HepG2 (cell line): ENCODE data around the gene FAM83E. TPM values are rescaled to one million over a fixed set of nuclear protein-coding genes. Genes with fewer than 3 reads are reported as not detected.
A peak's percentile ranks its signal among the peaks of the same experiment; 100 is the strongest.

ENCODE experiments used
- ATAC-seq: fragments of 200-7000 bp; cut with Tn5 transposase; 3 replicates; pipeline ENCODE4 v1.9.1; 2020; ENCODE audit warnings: mild to moderate bottlenecking, moderate library complexity
- BruUV-seq: library from RNA; stranded (reverse); fragments of 400-500 nt; replicated peaks from 2 replicates; lab custom pipeline; 2021; lab: Mats Ljungman, UMichigan
- CTCF ChIA-PET: fragments of 300-600 bp; formaldehyde crosslinking; extraction: SDS; loops from one replicate; lab custom pipeline; 2021; ENCODE audit warnings: low total read pairs, inconsistent platforms, low intra/inter-chr PET ratio; lab: Yijun Ruan, JAX
- POLR2A ChIA-PET: fragments of 350-600 bp; sonication (Branson Sonifier 250); formaldehyde crosslinking; loops from one replicate; lab custom pipeline; 2020; ENCODE audit warnings: antibody characterized with exemption, inconsistent platforms; lab: Yijun Ruan, JAX
- DNase-seq: peaks from one replicate; pipeline ENCODE4 v3.0.0-alpha.2; 2015; ENCODE audit warnings: low spot score
- FAIRE-seq: peaks from 3 replicates; lab custom pipeline; 2011; peaks lifted over from hg19 to GRCh38; lab: Jason Lieb, UNC
- H2AFZ ChIP-seq: one replicate; pipeline ENCODE4 v1.6.1; 2011; ENCODE audit warnings: low read length, inconsistent platforms
- H3K27ac ChIP-seq: fragments of 300-600 bp; 3 replicates; pipeline ENCODE4 v1.8.0; 2011; ENCODE audit warnings: mixed run types, mild to moderate bottlenecking, mixed read lengths, low read length, inconsistent platforms; ENCODE audit not compliant: insufficient read depth; ENCODE audit errors: extremely low read length
- H3K27me3 ChIP-seq, 2 experiments: fragments of 200-600 bp in 1 of 2; 2 replicates in 1 of 2; 3 replicates in 1 of 2; pipeline versions ENCODE4 v1.6.0 to v1.8.0; 2011; ENCODE audit warnings: low read length in 2 of 2, mild to moderate bottlenecking in 2 of 2, moderate library complexity in 2 of 2, inconsistent platforms in 1 of 2; ENCODE audit not compliant: insufficient read depth in 2 of 2, control insufficient read depth in 1 of 2
- H3K36me3 ChIP-seq, 2 experiments: fragments of 200-600 bp in 1 of 2; replicated peaks in 1 of 2; 2 replicates in 1 of 2; 3 replicates in 1 of 2; pipeline versions ENCODE4 v1.5.1 to v1.8.0; 2011; ENCODE audit warnings: low read length in 2 of 2, inconsistent platforms in 1 of 2; ENCODE audit not compliant: insufficient read depth in 2 of 2, control insufficient read depth in 1 of 2
- H3K4me1 ChIP-seq: 2 replicates; pipeline ENCODE4 v1.5.1; 2012; ENCODE audit warnings: low read length, inconsistent platforms; ENCODE audit not compliant: insufficient read depth
- H3K4me2 ChIP-seq: 2 replicates; pipeline ENCODE4 v1.6.0; 2011; ENCODE audit warnings: low read depth, low read length, inconsistent platforms
- H3K4me3 ChIP-seq, 3 experiments: fragments of 200-600 bp in 1 of 3; sonication (generic), shearing (Covaris generic) in 1 of 3; replicated peaks in 1 of 3; 2 replicates each; pipeline ENCODE4 v1.5.1; 2011 to 2016; ENCODE audit warnings: low read length in 3 of 3, inconsistent platforms in 2 of 3, low read depth in 2 of 3, mild to moderate bottlenecking in 2 of 3, control low read depth in 1 of 3, mixed read lengths in 1 of 3; ENCODE audit not compliant: insufficient read depth in 1 of 3
- H3K79me2 ChIP-seq: one replicate; pipeline ENCODE4 v1.6.1; 2011; ENCODE audit warnings: low read length, inconsistent platforms; ENCODE audit not compliant: insufficient read depth
- H3K9ac ChIP-seq: 2 replicates; pipeline ENCODE4 v1.6.0; 2011; ENCODE audit warnings: mild to moderate bottlenecking, low read depth, low read length, inconsistent platforms; ENCODE audit not compliant: insufficient read depth
- H3K9me3 ChIP-seq: 2 replicates; pipeline ENCODE4 v1.5.1; 2012; ENCODE audit warnings: mild to moderate bottlenecking, low read length
- H4K20me1 ChIP-seq: 2 replicates; pipeline ENCODE4 v1.6.0; 2011; ENCODE audit warnings: inconsistent platforms, mild to moderate bottlenecking, low read length, moderate library complexity; ENCODE audit not compliant: insufficient read depth
- ADNP ChIP-seq: sonication (generic); formaldehyde crosslinking; IDR thresholded peaks from 2 replicates; pipeline ENCODE4 v1.4.0; 2020; ENCODE audit warnings: missing genetic modification reagents
- ELF4 ChIP-seq: sonication (generic); formaldehyde crosslinking; IDR thresholded peaks from 2 replicates; pipeline ENCODE4 v1.5.0; 2020; ENCODE audit warnings: missing genetic modification reagents, mild to moderate bottlenecking, moderate library complexity, borderline replicate concordance
- MYC ChIP-seq: sonication (generic); formaldehyde crosslinking; IDR thresholded peaks from 2 replicates; pipeline ENCODE4 v1.9.0; 2021; ENCODE audit warnings: missing genetic modification reagents, borderline replicate concordance
- NCOA1 ChIP-seq: sonication (generic); formaldehyde crosslinking; IDR thresholded peaks from 2 replicates; pipeline ENCODE4 v1.9.0; 2021; ENCODE audit warnings: missing genetic modification reagents
- NKX3-1 ChIP-seq: sonication (generic); formaldehyde crosslinking; IDR thresholded peaks from 2 replicates; pipeline ENCODE4 v1.5.0; 2020; ENCODE audit warnings: missing genetic modification reagents
- PAF1 ChIP-seq: IDR thresholded peaks from 2 replicates; pipeline ENCODE4 v1.6.1; 2016; ENCODE audit warnings: missing genetic modification reagents, missing compliant biosample characterization
- PAWR ChIP-seq: sonication (generic); formaldehyde crosslinking; IDR thresholded peaks from 2 replicates; pipeline ENCODE4 v1.4.0; 2020; ENCODE audit warnings: missing genetic modification reagents, mild to moderate bottlenecking, borderline replicate concordance
- POLR2G ChIP-seq: fragments of 200-400 bp; formaldehyde crosslinking; IDR thresholded peaks from 2 replicates; pipeline ENCODE4 v1.6.1; 2018; ENCODE audit warnings: mild to moderate bottlenecking, low read depth, low read length, moderate library complexity
- SAP130 ChIP-seq: IDR thresholded peaks from 2 replicates; pipeline ENCODE4 v1.6.1; 2016; ENCODE audit warnings: low read depth
- SIN3A ChIP-seq: IDR thresholded peaks from 2 replicates; pipeline ENCODE4 v1.6.1; 2011; ENCODE audit warnings: low read depth, mild to moderate bottlenecking, control low read depth, low read length, borderline replicate concordance
- THAP11 ChIP-seq: IDR thresholded peaks from 2 replicates; pipeline ENCODE4 v1.6.1; 2016; ENCODE audit warnings: missing biosample characterization, missing genetic modification reagents
- ZFY ChIP-seq: sonication (generic); formaldehyde crosslinking; IDR thresholded peaks from 2 replicates; pipeline ENCODE4 v1.4.0; 2020; ENCODE audit warnings: missing genetic modification reagents
- ZNF430 ChIP-seq: sonication (generic); formaldehyde crosslinking; IDR thresholded peaks from 2 replicates; pipeline ENCODE4 v1.9.0; 2021; ENCODE audit warnings: mild to moderate bottlenecking, missing genetic modification reagents
- ZNF501 ChIP-seq: sonication (generic); formaldehyde crosslinking; IDR thresholded peaks from 2 replicates; pipeline ENCODE4 v1.5.1; 2020; ENCODE audit warnings: mild to moderate bottlenecking, moderate library complexity, missing genetic modification reagents
- ZNF607 ChIP-seq: sonication (generic); formaldehyde crosslinking; IDR thresholded peaks from 2 replicates; pipeline ENCODE4 v1.5.1; 2020; ENCODE audit warnings: missing genetic modification reagents, mild to moderate bottlenecking, borderline replicate concordance
- ZNF644 ChIP-seq: IDR thresholded peaks from 2 replicates; pipeline ENCODE4 v1.6.1; 2016; ENCODE audit warnings: low read depth
- ZNF781 ChIP-seq: sonication (generic); formaldehyde crosslinking; IDR thresholded peaks from 2 replicates; pipeline ENCODE4 v1.5.1; 2020; ENCODE audit warnings: borderline replicate concordance, mild to moderate bottlenecking, missing genetic modification reagents; ENCODE audit errors: not compliant biosample characterization
- WGBS: methylation state at CpG from one replicate; pipeline ENCODE4 v1.1.6; 2017; ENCODE audit warnings: low lambda C conversion rate; 5-methylcytosine and 5-hydroxymethylcytosine counted together
- in situ Hi-C: cut with HindIII; loops from 2 replicates; pipeline ENCODE4 v1.10.0; 2017; ENCODE audit warnings: low pct_unique_long_range_greater_than_20kb; ENCODE audit not compliant: extremely low pct_ligation_motif_present
- intact Hi-C: fragments of 100-400 bp; cut with micrococcal nuclease; formaldehyde crosslinking; loops from one replicate; pipeline ENCODE4 v1.10.0; 2022; ENCODE audit not compliant: unreplicated experiment
- polyA plus RNA-seq, 8 experiments: library from polyadenylated mRNA; depleted of rRNA in 3 of 8; stranded (reverse) in 7 of 8; unstranded in 1 of 8; fragments of >200 nt; fragmentation: Illumina TruSeq in 4 of 8; extraction: Trizol in 4 of 8; gene quantifications; 2 replicates each; pipeline versions ENCODE4 v1.2.1 to v1.2.3, GENCODE V29; 2011 to 2016; ENCODE audit warnings: low read depth in 4 of 8, missing spikeins in 1 of 8, mixed read lengths in 1 of 8; ENCODE audit not compliant: insufficient read depth in 1 of 8
- total RNA-seq, 5 experiments: library from RNA; depleted of rRNA; stranded (reverse); fragments of >200 nt; fragmentation: Illumina TruSeq; extraction: Trizol; gene quantifications; 2 replicates each; pipeline ENCODE4 v1.2.3, GENCODE V29; 2016; ENCODE audit warnings: low read depth in 1 of 5
- TF ChIP-seq, protein P1 (sequence below): sonication (generic); formaldehyde crosslinking; IDR thresholded peaks from 2 replicates; pipeline ENCODE4 v1.4.0; 2020; ENCODE audit warnings: missing genetic modification reagents
- TF ChIP-seq, protein P2 (sequence below): sonication (generic); formaldehyde crosslinking; IDR thresholded peaks from 2 replicates; pipeline ENCODE4 v1.5.0; 2020; ENCODE audit warnings: mild to moderate bottlenecking, missing genetic modification reagents, borderline replicate concordance
- TF ChIP-seq, protein P3 (sequence below): sonication (generic); IDR thresholded peaks from 2 replicates; pipeline ENCODE4 v1.6.1; 2016; ENCODE audit warnings: low read depth, borderline replicate concordance

Gene FAM83E
- total and polyA plus RNA-seq, 2 of the 13 experiments (the other 11 are each of a cell fraction or from before 2014, with no cell fraction given) = 0.18 to 0.60 TPM

DNA sequence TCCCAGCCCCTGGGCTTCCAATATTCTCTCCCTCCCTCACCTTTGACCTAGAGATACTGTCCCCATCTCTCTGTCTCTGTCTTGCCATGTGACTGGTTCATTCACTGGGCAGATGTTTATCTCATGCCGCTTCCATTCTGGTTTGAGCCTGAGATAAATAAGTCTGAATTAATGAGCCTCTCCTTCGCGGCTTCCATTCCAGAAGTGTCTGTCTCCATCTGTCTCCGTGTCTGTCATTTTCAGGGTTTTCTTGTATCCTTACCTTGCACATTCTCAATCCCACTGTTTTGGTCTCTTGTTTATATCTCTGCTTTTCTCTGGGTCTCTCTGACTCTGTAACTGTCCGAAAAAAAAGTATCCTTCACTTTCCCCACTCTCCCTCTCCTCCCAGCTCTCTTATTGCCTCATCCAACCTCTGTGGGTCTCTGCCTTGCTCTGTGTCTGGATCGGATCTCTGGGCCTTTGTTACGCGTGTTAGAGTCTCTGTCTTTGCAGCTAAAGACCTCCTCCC is 8.7 kb upstream of the FAM83E start:
- POLR2A ChIA-PET = interaction anchor here (0.9 to 1.8 kb wide), 3 partner anchors 11 to 55 kb away, joined by 3 to 15 read pairs (median 3); no protein-coding TSS in a partner anchor
- DNase-seq = no peak
- no peaks in the 10 kb centered on the region for H4K20me1 ChIP-seq
- no peaks in the 10 kb centered on the region for H3K36me3 ChIP-seq
- H3K9me3 ChIP-seq = no peaks in the 10 kb centered on the region
- peaks cover 8% of the 10 kb centered on the region for H3K79me2 ChIP-seq
- WGBS = 75% methylated on average over 8 of the region's 8 CpGs
- BruUV-seq = no TSS peak
- ATAC-seq = no peak
- CTCF ChIA-PET = no interaction called here
- H2AFZ ChIP-seq = no peak overlapping the region
- peak overlapping the region; percentile 70 for H3K4me2 ChIP-seq
- in situ Hi-C loops = no loop called here
- FAIRE-seq = no peak
- peak overlapping the region; percentile 34 to 60 (median 42); a peak in 3 of 6 replicates for H3K4me3 ChIP-seq
- H3K27me3 ChIP-seq = no peaks in the 10 kb centered on the region; a peak in 1 of 5 replicates
- H3K27ac ChIP-seq = peak overlapping the region; percentile 73
- H3K9ac ChIP-seq = peak overlapping the region; percentile 66
- peaks cover 49% of the 10 kb centered on the region for H3K4me1 ChIP-seq
- intact Hi-C loops = no loop called here
- TF ChIP-seq, protein P1, sequence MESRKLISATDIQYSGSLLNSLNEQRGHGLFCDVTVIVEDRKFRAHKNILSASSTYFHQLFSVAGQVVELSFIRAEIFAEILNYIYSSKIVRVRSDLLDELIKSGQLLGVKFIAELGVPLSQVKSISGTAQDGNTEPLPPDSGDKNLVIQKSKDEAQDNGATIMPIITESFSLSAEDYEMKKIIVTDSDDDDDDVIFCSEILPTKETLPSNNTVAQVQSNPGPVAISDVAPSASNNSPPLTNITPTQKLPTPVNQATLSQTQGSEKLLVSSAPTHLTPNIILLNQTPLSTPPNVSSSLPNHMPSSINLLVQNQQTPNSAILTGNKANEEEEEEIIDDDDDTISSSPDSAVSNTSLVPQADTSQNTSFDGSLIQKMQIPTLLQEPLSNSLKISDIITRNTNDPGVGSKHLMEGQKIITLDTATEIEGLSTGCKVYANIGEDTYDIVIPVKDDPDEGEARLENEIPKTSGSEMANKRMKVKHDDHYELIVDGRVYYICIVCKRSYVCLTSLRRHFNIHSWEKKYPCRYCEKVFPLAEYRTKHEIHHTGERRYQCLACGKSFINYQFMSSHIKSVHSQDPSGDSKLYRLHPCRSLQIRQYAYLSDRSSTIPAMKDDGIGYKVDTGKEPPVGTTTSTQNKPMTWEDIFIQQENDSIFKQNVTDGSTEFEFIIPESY (CRISPR knock-in tag) = no peak
- TF ChIP-seq ZNF644 = no peak
- TF ChIP-seq ZNF501 (CRISPR knock-in tag) = no peak
- no peak for TF ChIP-seq SIN3A
- TF ChIP-seq POLR2G = peak; percentile 37; the same call in 1 of the 2 replicates
- TF ChIP-seq PAWR (CRISPR knock-in tag) = no peak
- TF ChIP-seq ADNP = no peak
- TF ChIP-seq, protein P2, sequence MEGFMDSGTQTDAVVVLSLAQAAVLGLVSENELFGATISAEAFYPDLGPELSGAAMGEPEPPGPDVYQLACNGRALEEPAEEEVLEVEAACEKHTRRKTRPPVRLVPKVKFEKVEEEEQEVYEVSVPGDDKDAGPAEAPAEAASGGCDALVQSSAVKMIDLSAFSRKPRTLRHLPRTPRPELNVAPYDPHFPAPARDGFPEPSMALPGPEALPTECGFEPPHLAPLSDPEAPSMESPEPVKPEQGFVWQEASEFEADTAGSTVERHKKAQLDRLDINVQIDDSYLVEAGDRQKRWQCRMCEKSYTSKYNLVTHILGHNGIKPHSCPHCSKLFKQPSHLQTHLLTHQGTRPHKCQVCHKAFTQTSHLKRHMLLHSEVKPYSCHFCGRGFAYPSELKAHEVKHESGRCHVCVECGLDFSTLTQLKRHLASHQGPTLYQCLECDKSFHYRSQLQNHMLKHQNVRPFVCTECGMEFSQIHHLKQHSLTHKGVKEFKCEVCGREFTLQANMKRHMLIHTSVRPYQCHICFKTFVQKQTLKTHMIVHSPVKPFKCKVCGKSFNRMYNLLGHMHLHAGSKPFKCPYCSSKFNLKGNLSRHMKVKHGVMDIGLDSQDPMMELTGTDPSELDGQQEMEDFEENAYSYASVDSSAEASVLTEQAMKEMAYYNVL (CRISPR knock-in tag) = no peak
- TF ChIP-seq NCOA1 = no peak
- TF ChIP-seq NKX3-1 (CRISPR knock-in tag) = no peak
- no peak for TF ChIP-seq ZNF430 (CRISPR knock-in tag)
- TF ChIP-seq ZNF607 (CRISPR knock-in tag) = no peak
- TF ChIP-seq PAF1 (CRISPR knock-in tag) = no peak
- no peak for TF ChIP-seq ZNF781 (CRISPR knock-in tag)
- no peak for TF ChIP-seq ZFY
- no peak for TF ChIP-seq SAP130 (CRISPR knock-in tag)
- TF ChIP-seq THAP11 (CRISPR knock-in tag) = no peak
- TF ChIP-seq MYC (CRISPR knock-in tag) = no peak
- TF ChIP-seq ELF4 (CRISPR knock-in tag) = no peak
- TF ChIP-seq, protein P3, sequence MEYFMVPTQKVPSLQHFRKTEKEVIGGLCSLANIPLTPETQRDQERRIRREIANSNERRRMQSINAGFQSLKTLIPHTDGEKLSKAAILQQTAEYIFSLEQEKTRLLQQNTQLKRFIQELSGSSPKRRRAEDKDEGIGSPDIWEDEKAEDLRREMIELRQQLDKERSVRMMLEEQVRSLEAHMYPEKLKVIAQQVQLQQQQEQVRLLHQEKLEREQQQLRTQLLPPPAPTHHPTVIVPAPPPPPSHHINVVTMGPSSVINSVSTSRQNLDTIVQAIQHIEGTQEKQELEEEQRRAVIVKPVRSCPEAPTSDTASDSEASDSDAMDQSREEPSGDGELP = no peak
